ENCODE measurements around the gene YBX2.
"Not testable (repeated sequence)": the region's sequence is repeated elsewhere in the genome, so short reads cannot be mapped to it uniquely, and the experiment has no call there.

The YBX2 gene

DNA sequence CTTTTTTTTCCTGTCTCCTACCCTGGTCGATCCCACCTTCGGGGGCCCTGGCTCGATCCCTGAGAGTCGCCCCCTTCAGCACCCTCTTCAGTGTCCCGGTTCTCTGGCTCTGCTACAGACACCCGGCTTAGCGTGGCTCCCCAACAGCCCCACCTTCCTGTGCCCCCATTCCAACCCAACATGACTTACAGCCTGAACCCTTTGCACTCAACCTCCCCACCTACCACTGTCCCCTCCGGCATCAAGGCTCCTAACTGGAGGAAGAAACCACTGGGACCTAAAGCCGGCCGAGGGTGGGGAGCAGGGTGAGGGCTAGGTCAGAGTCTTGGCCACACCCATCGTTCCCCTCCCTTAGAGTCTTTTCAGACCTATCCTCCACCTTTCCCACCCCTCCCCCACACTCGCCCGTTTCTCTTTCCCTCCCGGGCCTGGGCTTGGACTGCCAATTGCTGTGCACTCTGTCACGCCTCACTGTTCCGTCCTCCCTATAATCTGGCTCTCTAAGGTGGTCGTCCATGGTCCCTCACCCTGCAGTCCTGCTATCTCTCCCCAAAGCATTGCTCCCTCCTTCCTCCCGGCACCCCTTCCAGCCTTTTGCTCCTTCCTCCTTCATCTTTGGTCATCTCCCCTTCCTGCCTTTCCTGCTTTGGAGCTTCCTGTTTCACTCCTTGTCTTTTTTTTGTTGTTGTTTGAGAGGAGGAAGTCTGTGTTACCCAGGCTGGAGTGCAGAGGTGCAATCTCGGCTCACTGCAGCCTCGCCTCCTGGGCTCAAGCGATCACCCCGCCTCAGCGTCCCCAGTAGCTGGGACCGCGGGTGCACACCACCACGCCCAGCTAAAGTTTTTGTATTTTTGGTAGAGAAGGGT, 31.3 kb downstream of the YBX2 start:
- DNase-seq (ENCODE audit: low spot score): no peak

DNA sequence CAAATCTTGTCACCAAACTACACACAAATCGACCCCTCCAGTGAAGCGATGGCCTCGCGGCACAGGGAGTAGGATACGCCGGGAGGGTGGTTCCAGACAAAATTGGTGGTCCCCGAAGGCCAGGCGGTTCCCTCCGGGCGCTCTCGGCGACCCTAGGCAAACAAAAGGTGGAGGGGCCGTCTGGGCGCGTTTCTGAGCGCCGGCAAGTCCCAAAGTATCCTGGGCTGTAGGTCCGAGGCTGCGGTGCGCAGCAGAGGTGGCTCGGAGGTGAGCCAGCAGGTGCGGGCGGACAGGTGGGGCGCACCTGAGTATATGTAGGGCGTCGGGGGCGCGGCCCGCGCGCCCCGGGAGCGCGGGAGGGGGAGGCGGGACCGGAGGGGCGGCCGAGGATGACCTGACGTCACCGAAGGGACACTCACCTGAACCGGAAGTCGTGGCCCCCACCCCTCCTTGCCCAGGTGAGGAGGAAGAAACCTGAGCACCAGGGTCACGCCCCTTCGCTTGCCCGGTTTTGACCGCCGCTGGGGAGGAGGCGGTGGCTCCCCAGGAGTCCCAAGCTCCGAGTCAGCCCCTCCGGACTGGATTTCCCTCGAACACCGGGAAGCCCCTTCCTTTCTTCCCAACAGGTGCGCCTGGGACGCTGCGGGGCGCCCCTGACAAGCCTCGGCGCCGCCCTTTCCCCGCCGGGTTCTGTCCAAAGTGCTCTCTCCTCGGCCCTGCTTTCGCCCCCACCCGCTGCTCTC, 32.1 kb downstream of the YBX2 start, which contains the start of gene CLDN7:
TSS of gene CLDN7 (minus strand) at position 287 of the 743 bp plus-strand sequence. CDS start 435 bp downstream, outside the sequence.
- DNase-seq (ENCODE audit: low spot score): no peak

DNA sequence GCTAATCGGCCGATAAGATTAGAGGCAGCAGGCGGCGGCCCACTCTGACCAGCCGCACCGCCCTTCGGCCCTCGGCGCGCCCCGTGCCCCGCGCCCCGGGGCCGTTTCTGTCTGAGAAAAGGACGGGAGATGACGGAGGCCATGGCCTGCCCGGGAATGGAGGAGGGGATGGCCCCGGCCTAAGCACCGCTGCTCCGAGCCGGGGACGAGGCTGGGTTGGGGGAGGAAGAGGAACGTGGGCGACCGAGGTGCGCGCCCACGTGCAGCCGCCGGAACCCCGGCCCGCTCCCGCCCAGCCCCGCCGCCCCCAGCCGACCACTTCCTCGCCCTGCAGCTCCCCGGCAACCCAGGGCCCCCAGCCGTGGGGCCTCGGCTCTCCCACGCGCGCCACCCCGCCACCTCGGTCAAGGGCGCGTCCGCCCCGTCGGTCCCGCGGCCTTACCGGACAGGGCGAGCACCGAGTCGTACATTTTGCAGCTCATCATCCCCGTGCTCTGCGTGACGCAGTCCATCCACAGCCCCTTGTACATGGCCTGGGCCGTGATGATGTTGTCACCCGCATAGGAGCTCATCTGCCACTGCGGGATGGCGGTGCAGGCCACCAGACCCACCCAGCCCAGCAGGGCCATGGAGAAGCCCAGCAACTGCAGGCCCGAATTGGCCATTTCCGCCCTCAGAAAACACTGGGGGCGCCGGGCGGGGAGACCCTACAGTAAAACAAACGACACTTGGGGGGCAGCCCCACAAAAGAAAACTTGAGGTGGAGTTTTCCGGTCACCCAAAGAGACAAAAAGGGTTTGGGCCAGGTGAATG, 32.9 kb downstream of the YBX2 start:
- no peak for DNase-seq (ENCODE audit: low spot score)

DNA sequence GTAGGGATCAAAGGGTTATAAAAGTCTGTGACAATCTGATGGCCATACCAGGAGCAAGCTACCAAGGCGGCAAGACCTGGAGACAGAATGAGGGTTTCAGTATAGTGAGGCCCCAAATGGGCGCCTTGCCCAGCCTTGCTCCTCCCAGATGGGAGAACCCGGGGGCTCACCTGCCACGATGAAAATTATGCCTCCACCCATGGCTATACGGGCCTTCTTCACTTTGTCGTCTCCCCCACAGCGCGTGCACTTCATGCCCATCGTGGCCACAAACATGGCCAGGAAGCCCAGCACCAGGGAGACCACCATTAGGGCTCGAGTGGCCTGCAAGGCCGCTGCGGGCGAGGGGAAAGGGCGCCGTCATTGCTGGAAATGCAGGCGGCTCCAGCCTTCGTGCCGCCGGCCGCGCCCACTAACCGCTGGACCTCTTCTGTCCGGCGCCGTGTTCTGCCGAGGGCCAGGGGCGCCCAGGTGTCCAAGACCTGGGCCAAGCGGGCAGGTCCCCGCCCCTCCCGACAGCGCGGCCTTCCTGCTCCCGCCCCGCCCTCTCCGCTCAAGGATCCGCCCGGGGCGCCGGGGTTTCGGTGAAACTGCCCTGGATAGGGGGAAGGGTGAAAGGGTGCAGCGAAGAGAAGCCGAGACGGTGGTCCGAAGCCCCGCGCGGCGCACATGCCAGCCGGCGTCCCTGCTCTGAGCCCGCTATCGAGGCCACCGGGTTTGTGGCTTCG, 33.6 kb downstream of the YBX2 start:
- no peak for DNase-seq (ENCODE audit: low spot score)

DNA sequence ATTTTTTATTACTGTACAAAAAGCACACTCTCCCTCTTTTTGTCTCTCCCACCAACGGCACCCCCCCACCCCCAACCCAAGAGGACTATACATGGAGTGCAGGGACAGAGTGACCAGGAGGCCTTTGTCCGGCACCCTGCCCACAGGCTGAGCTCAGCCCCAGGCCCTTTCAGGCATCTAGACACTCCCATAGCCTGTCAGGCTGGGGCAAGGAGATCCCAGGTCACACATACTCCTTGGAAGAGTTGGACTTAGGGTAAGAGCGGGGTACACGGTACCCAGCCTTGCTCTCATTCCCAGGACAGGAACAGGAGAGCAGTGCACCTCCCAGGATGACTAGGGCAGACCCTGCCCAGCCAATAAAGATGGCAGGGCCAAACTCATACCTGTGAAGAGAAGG, 34.3 kb downstream of the YBX2 start:
- DNase-seq (ENCODE audit: low spot score): no peak

DNA sequence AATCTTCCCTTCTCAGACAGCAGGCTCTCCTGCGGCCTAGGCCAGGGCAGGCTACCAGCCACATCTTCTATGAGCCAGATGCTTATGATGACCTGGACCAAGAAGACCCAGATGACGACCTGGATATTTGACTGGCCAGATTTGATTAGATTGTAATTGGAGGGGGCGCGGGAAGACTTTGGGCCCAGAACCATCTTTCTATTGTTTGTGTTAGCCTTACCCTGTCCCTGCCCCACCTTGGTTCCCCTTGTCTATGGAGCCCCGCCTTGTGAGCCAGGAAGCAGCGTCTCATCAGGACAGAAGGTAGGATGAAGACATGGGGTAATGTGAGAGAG, 34.9 kb downstream of the YBX2 start:
- no peak for DNase-seq (ENCODE audit: low spot score)

DNA sequence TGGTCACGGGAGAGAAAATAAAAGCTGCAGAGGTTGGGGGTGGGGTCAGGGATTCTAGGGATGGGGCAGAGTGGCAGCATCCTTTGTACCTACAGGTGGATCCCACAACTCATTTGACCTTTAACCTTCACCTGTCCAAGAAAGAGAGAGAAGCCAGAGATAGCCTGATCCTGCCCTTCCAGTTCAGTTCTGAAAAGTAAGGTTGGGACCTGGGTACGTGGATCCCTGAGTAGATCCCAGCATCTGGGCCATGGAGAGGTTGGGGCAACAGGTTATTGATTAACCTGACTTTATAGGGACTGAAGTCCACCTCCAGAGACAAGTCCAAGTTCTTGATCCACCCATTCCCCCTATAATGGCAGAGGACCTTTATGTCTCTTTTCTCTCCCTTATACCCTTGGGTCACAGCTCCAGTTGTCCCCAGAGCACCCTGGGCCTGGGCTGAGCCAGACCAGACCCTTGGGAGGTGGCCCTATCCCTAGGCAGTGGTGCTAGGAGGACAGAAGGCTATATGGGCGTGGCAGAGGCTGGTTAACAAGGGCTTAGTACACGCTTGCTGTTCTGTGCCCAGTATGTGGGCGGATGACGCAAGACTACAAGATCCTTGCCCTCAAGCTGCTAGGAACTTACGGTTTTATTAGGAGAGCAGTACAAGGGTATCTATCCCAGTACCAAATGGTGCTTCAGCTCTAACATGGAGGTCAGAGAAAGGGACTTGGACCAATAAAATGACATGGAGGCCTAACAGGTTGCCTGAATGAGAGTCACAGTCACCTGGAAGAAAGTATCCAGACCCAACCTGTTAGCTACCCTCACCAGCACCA, 35.5 kb downstream of the YBX2 start:
- DNase-seq (ENCODE audit: low spot score): no peak

DNA sequence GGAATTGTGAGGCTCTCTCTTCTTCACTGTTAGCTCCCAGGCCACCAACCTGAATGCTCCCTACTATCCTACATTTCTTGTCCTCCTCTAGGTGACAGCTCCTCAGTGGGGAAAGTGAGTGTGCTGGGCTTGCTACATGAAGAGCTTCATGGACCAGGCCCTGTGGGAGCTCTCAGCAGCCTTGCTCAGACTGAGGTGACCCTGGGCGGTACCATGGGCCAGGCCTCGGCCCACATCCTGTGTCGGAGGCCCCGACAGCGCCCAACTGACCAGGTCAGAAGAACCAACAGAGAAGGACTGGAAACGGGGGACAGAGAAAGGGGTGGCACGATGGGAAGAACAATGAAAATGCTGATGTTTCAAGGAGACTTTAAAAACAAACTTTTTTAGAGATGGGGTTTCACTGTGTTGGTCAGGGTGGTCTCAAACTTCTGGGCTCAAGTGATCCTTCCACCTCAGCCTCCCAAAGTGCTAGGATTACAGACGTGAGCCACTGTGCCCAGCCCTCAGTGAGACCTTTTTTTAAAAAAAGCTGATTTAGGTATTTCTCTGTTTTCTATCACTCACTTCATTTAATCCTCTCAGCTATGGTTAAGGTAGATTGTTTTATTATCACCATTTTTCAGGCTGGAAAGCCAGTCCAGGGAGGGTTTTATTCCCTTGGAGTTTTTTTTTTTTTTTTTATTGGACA, 37.5 kb downstream of the YBX2 start:
- DNase-seq (ENCODE audit: low spot score): no peak

DNA sequence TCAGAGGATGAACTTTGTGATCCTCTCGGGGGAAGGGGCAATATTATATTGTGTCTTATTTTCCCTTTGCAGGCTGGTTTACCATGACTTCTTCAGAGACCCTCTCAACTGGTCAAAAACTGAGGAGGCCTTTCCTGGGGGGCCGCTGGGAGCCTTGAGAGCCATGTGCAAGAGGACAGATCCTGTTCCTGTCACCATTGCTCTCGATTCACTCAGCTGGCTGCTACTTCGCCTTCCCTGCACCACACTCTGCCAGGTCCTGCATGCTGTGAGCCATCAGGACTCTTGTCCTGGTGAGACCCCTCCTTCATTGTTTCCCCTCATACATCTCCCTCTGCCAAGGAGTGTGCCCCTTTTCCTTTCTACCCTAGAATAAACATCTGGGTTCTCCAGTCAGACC, 39.9 kb downstream of the YBX2 start:
- no peak for DNase-seq (ENCODE audit: low spot score)

DNA sequence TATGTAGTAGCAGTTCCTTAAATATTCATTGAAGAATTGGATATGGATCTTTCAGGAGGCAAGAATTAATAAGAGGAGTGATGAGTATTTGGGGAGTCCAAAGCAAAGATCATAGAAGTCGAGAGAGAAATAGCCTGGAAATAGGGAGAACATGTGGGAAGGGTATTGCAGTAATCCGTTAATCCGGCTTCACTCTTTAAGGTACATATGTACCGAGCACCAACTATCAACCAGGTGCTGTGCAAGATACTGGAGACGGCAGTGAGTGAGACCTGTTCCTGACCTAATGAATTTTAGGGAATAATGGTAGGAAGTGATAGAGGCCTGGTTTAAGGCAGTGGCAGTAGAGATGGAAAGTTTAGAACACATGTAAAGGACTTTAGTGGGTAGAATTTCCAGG, 41.4 kb downstream of the YBX2 start:
- no peak for DNase-seq (ENCODE audit: low spot score)

DNA sequence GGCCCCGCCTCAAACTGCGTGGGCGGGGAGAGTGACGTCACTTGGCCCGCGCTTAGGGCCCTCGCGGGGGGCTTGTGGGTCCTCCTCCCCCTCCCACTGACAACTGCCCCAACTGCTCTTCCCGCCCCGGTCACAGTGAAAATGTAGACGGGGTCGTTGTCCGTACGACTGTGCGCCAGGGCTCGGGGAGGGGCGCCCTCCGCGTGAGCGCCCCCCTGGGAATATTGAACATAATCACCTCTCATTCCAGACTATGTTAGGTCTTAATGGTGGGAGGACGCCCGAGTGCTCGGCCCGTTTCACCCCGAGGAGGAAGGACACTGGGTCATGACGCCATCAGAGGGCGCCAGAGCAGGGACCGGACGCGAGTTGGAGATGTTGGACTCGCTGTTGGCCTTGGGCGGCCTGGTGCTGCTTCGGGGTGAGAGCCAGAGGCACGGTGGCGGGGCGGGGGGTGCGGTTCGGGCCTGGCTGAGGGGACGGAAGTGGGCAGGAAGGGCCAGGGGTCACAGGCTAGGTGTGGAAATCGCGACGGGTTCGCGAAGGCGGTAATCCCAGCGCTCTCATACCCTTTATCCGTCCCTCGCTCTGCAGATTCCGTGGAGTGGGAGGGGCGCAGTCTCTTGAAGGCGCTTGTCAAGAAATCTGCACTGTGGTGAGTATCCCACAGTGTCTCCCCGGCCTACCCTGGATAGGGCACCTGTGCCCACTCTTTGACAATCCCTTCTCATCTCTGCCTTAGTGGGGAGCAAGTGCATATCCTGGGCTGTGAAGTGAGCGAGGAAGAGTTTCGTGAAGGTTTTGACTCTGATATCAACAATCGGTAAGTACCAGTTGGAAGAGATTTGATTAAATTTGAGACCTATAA, 42.0 kb downstream of the YBX2 start, which contains the start of gene ELP5:
TSS of gene ELP5 (plus strand) at position 40 of the 868 bp plus-strand sequence. CDS start at position 376, 336 bp downstream.
- DNase-seq (ENCODE audit: low spot score): peak; percentile 89

DNA sequence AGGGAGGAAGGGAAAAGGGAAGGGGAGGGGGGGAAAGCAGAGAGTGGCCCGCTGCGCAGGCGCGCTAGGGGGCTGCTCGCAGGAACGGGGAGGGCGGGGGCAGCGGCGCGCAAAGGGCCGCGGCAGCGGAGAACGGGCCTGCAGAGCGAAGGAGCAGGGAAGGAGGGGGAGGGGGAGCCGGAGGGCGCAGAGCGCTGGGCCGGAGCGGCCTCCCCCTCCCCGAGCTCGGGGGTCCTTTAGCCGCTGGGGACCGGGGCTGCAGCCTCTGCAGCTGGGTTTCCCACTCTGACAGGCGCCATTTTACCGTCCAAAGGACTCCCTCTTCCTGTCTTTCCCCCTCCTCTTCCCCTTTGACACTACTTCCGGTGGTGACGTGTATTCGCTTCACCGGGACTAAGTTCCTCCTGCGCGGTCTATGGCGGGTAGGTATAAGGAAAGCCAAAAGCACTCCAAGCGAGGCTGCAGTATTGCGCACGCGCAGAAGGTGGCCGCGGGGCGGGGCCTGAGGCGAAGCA, 42.7 kb downstream of the YBX2 start, which contains the start of gene CTDNEP1:
TSS of gene CTDNEP1 (minus strand) at position 74 of the 515 bp plus-strand sequence. CDS start 438 bp downstream, outside the sequence.
- peak; percentile 100 for DNase-seq (ENCODE audit: low spot score)

DNA sequence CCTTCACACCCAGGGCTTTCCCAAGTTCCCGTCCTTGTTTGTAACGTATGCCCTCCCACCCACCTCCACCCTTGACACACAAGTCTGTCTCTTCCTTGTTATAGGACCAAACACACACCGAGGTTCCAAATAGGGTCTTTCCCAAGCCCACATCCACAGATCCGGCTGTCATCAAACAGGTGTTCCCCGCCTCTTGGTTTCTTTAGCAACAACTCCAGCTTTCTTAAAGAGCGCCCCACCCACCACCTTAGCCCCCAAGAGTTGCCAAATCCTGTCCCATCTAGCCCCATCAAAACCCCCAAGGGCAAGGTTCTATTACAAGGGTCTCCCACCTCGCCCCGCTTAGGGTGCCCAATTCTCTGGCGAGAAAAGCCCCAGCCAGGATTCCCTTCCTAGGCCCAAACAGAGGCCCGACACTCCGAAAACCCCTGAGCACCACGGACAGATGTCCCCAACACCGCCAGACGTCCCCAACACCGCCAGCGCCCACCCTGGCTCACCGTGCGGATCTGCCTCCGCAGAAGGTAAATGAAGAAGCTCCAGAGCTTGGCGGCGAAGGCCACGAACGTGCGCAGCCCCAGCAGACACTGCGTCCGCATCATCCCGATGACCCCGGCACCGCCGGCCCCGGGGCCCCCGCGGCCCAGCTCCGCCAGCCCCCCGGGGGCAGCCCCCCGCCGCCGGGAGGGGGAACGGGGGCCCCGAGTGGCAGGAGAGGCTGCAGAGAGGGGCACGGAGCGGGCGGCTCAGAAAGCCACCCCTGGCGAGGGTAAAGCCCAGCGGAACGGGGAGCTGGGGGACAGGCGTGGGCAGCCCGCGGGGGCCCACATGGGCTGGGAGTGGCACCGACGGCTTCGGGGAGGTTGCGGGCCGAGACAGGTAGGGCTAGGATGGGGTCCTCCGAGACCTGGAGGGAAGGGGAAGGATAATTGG, 43.5 kb downstream of the YBX2 start:
- DNase-seq (ENCODE audit: low spot score): no peak

DNA sequence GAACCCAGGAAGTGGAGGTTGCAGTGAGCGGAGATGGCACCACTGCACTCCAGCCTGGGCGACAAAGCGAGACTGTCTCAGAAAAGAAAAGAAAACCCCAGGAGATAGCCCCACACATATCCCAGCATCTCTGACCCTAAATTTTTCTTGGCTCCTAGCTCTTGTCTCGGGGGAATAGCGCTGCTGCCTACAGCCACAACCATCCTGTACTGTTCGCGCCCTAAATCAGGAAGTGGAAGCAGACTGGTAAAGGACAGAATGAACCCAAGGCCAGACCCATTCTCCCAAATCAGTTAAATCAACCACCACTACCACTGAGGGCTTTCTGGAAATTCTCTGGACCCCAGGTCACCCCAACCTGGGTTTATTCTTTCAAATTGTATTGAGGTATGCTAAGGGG, 44.6 kb downstream of the YBX2 start:
- no peak for DNase-seq (ENCODE audit: low spot score)

DNA sequence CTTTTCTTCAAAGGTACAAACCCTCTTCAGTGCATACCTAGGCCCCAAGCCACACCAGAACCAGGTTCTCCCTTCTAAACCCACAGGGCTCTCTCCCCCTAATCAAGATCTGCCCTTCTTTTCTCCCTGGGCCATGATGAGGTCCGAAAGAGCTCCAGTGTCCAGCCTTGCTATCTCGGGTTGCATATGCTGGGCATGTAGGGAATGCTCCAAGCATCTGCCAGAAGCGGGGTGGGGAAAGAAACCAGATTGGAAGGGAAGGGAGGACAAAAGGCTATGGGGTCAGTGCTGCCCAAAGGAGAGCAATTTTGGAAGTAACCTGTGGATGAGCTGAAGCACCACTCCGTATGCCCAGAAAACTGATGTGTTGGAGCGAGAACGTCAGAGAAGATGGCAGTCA, 45.2 kb downstream of the YBX2 start:
- DNase-seq (ENCODE audit: low spot score): no peak

DNA sequence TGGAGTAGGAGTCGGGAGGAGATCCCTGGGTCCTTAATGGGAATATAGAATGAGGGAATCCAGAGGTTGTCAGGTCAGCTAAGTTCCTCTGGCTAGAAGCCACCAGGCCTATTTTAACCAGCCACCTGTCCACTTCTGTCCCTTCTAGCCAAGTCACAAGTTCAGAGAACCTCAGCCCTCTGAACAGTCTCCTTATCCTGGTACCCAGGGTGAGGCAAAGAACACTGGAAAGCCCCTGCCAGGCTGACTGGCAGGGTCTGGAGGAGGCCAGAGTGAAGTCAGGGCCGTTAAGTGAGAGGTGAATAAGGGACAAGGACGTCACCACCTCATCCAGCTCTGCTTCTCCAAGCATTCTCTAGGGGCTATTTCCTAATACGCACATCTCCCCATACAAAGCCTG, 45.6 kb downstream of the YBX2 start:
- DNase-seq (ENCODE audit: low spot score): no peak

DNA sequence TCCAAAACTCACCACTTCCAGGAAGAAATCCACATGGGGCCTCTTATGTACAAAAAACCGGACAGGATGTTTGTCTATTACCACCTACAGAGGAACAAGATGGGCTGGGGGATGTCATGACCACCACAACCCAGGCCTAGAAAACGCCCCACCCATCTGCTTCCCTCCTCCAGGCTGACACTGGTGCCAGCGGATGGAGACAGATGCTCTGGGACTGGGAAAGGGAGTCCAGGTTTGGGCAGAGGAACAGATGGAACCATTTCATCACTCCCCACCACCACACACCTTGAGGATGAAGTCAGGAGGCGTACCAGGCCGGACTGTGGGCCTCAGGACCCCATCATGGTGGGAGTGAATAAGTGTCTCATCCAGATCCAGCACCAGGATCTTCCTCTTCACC, 47.7 kb downstream of the YBX2 start:
- no peak for DNase-seq (ENCODE audit: low spot score)

DNA sequence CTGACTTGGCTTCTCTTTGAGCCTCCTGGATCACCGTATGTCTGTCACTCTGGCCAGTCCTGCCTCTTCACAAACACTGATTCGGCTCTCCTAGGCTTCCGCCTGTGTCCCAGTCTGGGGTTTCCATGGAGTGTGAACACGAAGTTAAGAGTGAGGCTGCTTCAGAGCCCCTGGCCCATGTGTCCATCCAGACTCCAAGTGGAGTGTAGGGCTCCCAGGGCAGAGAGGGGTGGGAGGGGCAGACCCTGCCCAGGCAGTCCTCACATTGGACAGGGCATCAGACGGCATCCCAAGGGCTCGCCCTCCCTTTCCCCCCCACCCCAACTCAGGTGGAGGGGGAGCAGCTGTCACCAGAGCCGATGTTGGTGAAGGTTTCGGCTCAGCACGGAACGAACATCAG, 50.6 kb downstream of the YBX2 start:
- DNase-seq (ENCODE audit: low spot score): not testable (repeated sequence)
